ENCODE measurements around the gene PALM. TPM values are rescaled to one million over a fixed set of nuclear protein-coding genes. Genes with fewer than 3 reads are reported as not detected.

The PALM gene
- total and polyA plus RNA-seq, 9 of the 15 experiments (the other 6 are each of a cell fraction or from before 2014, with no cell fraction given): 0.04 to 6.6 (median 1.7) TPM

- TF ChIP-seq MNT (conservative IDR thresholded peaks at IDR 0.05) (peak; percentile 74 to 87), ZNF584 (CRISPR knock-in tag; IDR thresholded peaks at IDR 0.05; ENCODE audit: low read depth) (no peak), NKRF (IDR thresholded peaks at IDR 0.05; ENCODE audit: borderline replicate concordance) (peak; percentile 80; the same call in 1 of the 2 replicates), MIER1 (IDR thresholded peaks at IDR 0.05; ENCODE audit: low read depth) (no peak), MYNN (IDR thresholded peaks at IDR 0.05) (no peak), MYNN (CRISPR knock-in tag; IDR thresholded peaks at IDR 0.05) (no peak), ZNF324 (CRISPR knock-in tag; IDR thresholded peaks at IDR 0.05) (no peak), STAT6 (CRISPR knock-in tag; IDR thresholded peaks at IDR 0.05) (no peak), OTX1 (CRISPR knock-in tag; IDR thresholded peaks at IDR 0.05) (no peak), ZC3H4 (CRISPR knock-in tag; IDR thresholded peaks at IDR 0.05; ENCODE audit: borderline replicate concordance) (no peak), TAF1 (IDR thresholded peaks at IDR 0.05; ENCODE audit: control insufficient read depth, extremely low read depth, insufficient read depth, low read length, severe bottlenecking) (peak; percentile 26), SIN3B (IDR thresholded peaks at IDR 0.05; ENCODE audit: low read depth) (no peak), BRD4 (IDR thresholded peaks at IDR 0.05) (no peak), ZBTB17 (CRISPR knock-in tag; IDR thresholded peaks at IDR 0.05) (no peak), NR2C2 (CRISPR knock-in tag; IDR thresholded peaks at IDR 0.05) (no peak), NR2C2 (tag; IDR thresholded peaks at IDR 0.05) (0 out of 2 replicates have a peak, but pooled peaks have one; percentile 2), ZNF79 (CRISPR knock-in tag; IDR thresholded peaks at IDR 0.05; ENCODE audit: low read depth) (no peak), ZBTB12 (CRISPR knock-in tag; IDR thresholded peaks at IDR 0.05) (no peak), ARID3B (CRISPR knock-in tag; IDR thresholded peaks at IDR 0.05; ENCODE audit: borderline replicate concordance) (no peak)
These were observed 46.4 kb upstream of the PALM start (continued) for GRCh38 chr19:662207-662961.

All from K562 (cell line).